ENCODE data around the gene B3GNT2. TPM values are rescaled to one million over a fixed set of nuclear protein-coding genes. Genes with fewer than 3 reads are reported as not detected.

B3GNT2 gene
- total and polyA plus RNA-seq, 2 donors from 2014 or later: 17.5 to 35.0 TPM

- Histone ChIP-seq H3K4me1 (ENCODE audit: control insufficient read depth in 2 of 3, insufficient read depth in 2 of 3, low read depth in 1 of 3, low read length in 3 of 3) (peaks cover 0 to 44% (median 22%) of the 10 kb centered on the region in 3 donors), H3K36me3 (ENCODE audit: control insufficient read depth in 2 of 3, insufficient read depth in 3 of 3, low read length in 3 of 3) (no peaks in the 10 kb centered on the region)
These were observed 5.4 kb downstream of the B3GNT2 start for GRCh38 chr2:62201307-62201706.

GRCh38 chr2:62202019-62202722 is 6.3 kb downstream of the B3GNT2 start:
- FAIRE-seq (no peak), DNase-seq (no peak)
- Histone ChIP-seq H3K9me3 (ENCODE audit: control insufficient read depth in 2 of 3, insufficient read depth in 1 of 3, low read length in 3 of 3) (no peaks in the 10 kb centered on the region), H3K9ac (ENCODE audit: low read length in 3 of 3) (peak overlapping the region in 1 of 3 donors; percentile 20), H3K27me3 (ENCODE audit: control insufficient read depth, insufficient read depth, low read length) (no peaks in the 10 kb centered on the region), H3K4me3 (ENCODE audit: low read length in 3 of 3) (peak overlapping the region in 1 of 3 donors; percentile 19), H3K4me1 (ENCODE audit: control insufficient read depth in 2 of 3, insufficient read depth in 2 of 3, low read depth in 1 of 3, low read length in 3 of 3) (peaks cover 0 to 51% (median 22%) of the 10 kb centered on the region in 3 donors), H3K36me3 (ENCODE audit: control insufficient read depth in 2 of 3, insufficient read depth in 3 of 3, low read length in 3 of 3) (no peaks in the 10 kb centered on the region), H3K27ac (ENCODE audit: low read depth in 2 of 2, low read length in 2 of 2) (no peak overlapping the region)
- intact Hi-C loops (cut with DNase I): no loop called here
- no peak for TF ChIP-seq CTCF (IDR thresholded peaks at IDR 0.05; ENCODE audit: borderline replicate concordance, extremely low read depth, insufficient read depth)

More at GRCh38 chr2:62201307-62201706, 5.4 kb downstream of the B3GNT2 start:
- intact Hi-C loops (cut with DNase I): no loop called here
- no peak for TF ChIP-seq CTCF (IDR thresholded peaks at IDR 0.05; ENCODE audit: borderline replicate concordance, extremely low read depth, insufficient read depth)
- DNase-seq: no peak
- Histone ChIP-seq H3K4me3 (ENCODE audit: low read length in 3 of 3) (peak overlapping the region in 1 of 3 donors; percentile 28), H3K9me3 (ENCODE audit: control insufficient read depth in 2 of 3, insufficient read depth in 1 of 3, low read length in 3 of 3) (no peaks in the 10 kb centered on the region), H3K27me3 (ENCODE audit: control insufficient read depth, insufficient read depth, low read length) (no peaks in the 10 kb centered on the region), H3K9ac (ENCODE audit: low read length in 3 of 3) (no peak overlapping the region), H3K27ac (ENCODE audit: low read depth in 2 of 2, low read length in 2 of 2) (no peak overlapping the region)
- no peak for FAIRE-seq

GRCh38 chr2:62202729-62203128 is 6.8 kb downstream of the B3GNT2 start:
- Histone ChIP-seq H3K9ac (ENCODE audit: low read length in 3 of 3) (no peak overlapping the region), H3K9me3 (ENCODE audit: control insufficient read depth in 2 of 3, insufficient read depth in 1 of 3, low read length in 3 of 3) (no peaks in the 10 kb centered on the region), H3K4me1 (ENCODE audit: control insufficient read depth in 2 of 3, insufficient read depth in 2 of 3, low read depth in 1 of 3, low read length in 3 of 3) (peaks cover 0 to 57% (median 26%) of the 10 kb centered on the region in 3 donors), H3K27me3 (ENCODE audit: control insufficient read depth, insufficient read depth, low read length) (no peaks in the 10 kb centered on the region), H3K4me3 (ENCODE audit: low read length in 3 of 3) (no peak overlapping the region), H3K27ac (ENCODE audit: low read depth in 2 of 2, low read length in 2 of 2) (peak overlapping the region in 1 of 2 donors; percentile 22), H3K36me3 (ENCODE audit: control insufficient read depth in 2 of 3, insufficient read depth in 3 of 3, low read length in 3 of 3) (no peaks in the 10 kb centered on the region)
- no peak for FAIRE-seq
- peak in 2 of 5 donors; percentile 26 to 35 for DNase-seq
- intact Hi-C loops (cut with DNase I): no loop called here
- TF ChIP-seq CTCF (IDR thresholded peaks at IDR 0.05; ENCODE audit: borderline replicate concordance, extremely low read depth, insufficient read depth): no peak

Measured in kidney (tissue), 14 donors.